ENCODE data around the gene ICAM5. TPM values are rescaled to one million over a fixed set of nuclear protein-coding genes. Genes with fewer than 3 reads are reported as not detected.
"Not testable (repeated sequence)": the region's sequence is repeated elsewhere in the genome, so short reads cannot be mapped to it uniquely, and the experiment has no call there.

ICAM5 gene
- total RNA-seq, 1 experiment from 2014 or later: 0.53 TPM

DNA sequence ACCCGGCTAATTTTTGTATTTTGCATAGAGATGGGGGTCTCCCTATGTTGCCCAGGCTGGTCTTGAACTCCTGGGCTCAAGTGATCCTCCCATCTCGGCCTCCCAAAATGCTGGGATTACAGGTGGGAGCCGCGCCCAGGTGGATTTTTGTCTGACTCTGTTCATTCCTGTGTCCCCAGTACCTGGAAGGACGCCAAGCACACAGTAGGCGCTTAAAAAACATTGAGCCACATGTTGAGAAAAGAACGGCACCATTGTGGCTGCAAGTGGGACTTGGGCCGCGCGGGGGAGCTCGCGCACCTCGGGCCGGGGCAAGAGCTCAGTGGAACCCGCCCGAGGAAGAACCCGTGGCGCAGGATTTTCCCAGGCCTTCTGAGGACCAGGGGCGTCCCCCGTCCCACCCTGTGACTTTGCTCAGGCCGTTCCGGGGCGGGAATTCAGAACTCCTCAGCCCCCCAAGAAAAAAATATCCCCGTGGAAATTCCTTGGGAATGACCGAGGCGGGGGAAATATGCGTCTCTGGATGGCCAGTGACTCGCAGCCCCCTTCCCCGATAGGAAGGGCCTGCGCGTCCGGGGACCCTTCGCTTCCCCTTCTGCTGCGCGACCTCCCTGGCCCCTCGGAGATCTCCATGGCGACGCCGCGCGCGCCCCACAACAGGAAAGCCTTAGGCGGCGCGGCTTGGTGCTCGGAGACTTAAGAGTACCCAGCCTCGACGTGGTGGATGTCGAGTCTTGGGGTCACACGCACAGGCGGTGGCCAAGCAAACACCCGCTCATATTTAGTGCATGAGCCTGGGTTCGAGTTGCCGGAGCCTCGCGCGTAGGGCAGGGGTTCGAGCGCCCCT, 20.2 kb upstream of the ICAM5 start:
- peak; percentile 48 for DNase-seq (ENCODE audit: low spot score)

DNA sequence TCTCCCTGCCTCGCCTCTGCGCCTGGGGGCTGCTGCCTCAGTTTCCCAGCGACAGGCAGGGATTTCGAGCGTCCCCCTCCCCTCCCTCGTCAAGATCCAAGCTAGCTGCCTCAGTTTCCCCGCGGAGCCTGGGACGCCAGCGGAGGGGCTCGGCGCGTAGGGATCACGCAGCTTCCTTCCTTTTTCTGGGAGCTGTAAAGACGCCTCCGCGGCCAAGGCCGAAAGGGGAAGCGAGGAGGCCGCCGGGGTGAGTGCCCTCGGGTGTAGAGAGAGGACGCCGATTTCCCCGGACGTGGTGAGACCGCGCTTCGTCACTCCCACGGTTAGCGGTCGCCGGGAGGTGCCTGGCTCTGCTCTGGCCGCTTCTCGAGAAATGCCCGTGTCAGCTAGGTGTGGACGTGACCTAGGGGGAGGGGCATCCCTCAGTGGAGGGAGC, 19.6 kb upstream of the ICAM5 start:
- no peak for DNase-seq (ENCODE audit: low spot score)

DNA sequence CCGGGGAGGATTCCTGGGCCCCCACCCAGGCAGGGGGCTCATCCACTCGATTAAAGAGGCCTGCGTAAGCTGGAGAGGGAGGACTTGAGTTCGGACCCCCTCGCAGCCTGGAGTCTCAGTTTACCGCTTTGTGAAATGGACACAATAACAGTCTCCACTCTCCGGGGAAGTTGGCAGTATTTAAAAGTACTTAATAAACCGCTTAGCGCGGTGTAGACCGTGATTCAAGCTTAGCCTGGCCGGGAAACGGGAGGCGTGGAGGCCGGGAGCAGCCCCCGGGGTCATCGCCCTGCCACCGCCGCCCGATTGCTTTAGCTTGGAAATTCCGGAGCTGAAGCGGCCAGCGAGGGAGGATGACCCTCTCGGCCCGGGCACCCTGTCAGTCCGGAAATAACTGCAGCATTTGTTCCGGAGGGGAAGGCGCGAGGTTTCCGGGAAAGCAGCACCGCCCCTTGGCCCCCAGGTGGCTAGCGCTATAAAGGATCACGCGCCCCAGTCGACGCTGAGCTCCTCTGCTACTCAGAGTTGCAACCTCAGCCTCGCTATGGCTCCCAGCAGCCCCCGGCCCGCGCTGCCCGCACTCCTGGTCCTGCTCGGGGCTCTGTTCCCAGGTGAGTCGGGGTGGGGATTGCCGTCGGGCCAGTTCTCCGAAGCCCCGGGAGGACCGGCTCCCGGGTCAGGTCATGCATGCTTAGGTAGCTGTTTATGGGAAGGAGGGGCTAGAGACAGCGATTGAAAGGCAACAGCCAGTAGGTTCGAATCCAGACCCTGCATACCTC, 18.9 kb upstream of the ICAM5 start, which contains the start of gene ICAM1:
Gene ICAM1, plus strand, starts transcription at position 505 of the 779 bp plus-strand sequence. Its CDS starts 40 bp downstream, at position 545.
- no peak for DNase-seq (ENCODE audit: low spot score)

DNA sequence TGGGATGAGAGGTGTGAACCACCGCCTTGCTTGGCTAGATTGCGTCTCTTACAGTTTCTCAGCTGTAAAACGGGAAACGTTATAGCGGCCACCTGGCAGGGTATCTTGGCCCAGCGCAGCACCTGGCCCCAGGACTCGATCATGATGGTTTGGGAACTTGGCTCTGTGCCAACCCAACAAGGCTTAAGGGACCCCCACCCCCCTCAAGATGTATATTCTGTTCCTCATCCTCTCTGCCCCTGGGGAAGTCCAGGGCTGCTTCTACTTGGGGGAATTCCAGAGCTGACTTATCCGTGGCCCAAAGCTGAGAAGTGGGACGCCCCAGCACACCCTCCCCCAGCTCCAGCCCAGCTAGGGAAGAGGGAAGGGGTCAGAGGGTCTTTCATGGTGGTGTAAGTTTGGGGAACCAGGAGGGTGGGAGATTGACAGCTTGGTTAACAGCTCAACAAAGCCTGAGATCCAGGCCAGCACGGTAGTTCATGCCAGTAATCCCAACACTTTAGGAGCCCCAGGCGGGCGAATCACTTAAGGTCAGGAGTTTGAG, 18.1 kb upstream of the ICAM5 start:
- no peak for DNase-seq (ENCODE audit: low spot score)

DNA sequence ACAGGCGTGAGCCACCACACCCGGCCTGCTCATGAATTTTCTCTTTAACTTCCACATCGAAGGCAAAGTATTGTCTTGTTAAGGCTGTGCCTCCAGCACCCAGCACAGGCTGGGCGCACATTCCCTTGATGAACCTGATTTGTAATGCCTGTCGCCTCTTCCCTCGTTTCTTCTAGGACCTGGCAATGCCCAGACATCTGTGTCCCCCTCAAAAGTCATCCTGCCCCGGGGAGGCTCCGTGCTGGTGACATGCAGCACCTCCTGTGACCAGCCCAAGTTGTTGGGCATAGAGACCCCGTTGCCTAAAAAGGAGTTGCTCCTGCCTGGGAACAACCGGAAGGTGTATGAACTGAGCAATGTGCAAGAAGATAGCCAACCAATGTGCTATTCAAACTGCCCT, 15.2 kb upstream of the ICAM5 start:
- no peak for DNase-seq (ENCODE audit: low spot score)

DNA sequence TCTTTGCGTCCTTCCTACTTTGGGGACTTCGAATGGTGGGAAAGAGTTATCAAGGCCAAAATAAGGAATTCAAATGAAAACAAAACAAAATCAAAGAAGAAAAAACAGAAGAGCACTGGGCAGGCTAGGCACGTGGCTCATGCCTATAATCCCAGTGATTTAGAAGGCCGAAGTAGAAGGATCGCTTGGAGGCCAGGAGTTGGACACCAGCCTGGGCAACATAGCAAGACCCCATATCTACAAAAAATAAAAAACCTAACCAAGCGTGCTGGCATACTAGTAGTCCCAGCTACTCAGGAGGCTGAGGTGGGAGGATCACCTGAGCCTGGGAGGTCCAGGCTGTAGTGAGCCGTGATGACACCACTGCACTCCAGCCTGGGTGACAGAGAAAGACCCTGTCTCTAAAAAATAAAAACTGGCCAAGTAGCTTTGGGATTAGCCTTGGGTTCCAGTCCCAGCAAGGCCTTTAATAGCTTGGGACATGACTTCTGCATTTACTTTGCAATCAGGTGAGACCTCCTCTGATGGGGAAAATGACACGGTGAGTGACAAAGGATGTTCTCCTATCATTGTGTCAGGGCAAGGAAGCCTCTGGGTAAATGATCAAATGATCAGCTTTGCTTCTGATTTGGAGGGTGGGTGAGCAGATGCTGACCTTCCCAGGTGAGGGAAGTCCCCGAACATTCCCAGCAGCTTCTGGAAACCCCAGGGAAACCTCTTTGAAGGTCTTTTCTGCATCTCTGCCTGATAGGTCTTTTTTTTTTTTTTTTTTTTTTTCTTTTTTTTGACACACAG, 11.8 kb upstream of the ICAM5 start:
- no peak for DNase-seq (ENCODE audit: low spot score)

DNA sequence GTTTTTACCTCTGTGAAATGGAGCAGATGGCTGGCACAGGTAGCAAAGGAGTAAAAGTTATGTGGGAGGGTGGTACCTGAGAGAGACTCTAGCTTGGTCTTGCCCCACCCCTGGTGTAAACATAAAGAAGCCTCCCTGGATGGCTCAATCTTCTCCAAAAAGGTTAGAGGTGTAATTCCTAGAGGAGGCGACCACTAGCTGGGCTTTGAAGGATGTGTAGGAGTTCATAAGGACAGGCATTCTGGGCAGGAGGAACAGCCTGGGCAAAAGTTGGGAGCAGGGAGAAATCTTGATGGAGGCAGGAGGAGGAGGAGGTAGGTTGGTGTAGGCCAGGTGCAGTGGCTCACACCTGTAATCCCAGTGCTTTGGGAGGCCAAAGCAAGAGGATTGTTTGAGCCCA, 10.8 kb upstream of the ICAM5 start:
- DNase-seq (ENCODE audit: low spot score): no peak

DNA sequence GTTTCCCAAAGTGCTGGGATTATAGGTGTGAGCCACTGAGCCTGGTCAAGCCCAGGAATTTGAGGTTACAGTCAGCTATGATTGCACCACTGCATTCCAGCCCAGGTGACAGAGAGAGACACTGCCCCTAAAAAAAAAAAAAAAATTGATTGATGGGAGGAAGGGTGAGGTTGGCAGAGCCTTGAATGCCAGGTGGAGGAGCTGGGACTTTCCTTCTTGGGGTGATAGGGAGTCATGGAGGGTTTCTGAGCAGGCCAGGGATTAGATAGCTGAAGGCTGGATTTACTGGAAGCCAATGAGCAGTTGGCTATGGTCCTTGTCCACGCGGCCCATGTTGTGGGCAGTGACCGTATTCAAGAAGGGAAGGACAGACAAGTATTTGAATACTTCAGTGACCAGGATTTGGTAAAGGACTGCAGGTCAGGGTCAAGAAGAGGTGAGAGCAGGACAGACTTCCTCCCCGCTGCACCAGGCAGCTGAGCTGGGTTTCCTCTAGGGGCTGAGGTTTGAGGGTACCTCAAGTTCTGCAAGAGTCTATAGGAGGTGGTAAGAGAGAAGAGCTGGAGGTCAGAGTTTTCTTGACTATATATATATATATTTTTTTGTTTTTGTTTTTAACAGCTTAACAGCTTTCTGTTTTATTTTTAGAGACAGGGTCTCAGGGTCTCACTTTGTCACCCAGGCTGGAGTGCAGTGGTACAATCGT, 9.9 kb upstream of the ICAM5 start:
- no peak for DNase-seq (ENCODE audit: low spot score)

DNA sequence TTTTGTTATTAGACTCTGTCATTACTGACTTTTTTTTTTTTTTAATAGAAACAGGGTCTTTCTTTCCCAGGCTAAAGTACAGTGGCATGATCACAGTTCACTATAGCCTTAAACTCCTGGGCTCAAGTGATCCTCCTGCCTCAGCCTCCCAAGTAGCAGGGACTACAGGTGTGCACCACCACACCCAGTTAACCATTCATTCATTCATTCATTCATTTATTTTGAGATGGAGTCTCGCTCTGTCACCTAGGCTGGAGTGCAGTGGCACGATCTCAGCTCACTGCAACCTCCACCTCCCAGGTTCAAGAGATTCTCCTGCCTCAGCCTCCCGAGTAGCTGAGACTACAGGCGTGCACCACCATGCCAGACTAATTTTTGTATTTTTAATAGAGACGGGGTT, 7.7 kb upstream of the ICAM5 start:
- not testable (repeated sequence) for DNase-seq (ENCODE audit: low spot score)

DNA sequence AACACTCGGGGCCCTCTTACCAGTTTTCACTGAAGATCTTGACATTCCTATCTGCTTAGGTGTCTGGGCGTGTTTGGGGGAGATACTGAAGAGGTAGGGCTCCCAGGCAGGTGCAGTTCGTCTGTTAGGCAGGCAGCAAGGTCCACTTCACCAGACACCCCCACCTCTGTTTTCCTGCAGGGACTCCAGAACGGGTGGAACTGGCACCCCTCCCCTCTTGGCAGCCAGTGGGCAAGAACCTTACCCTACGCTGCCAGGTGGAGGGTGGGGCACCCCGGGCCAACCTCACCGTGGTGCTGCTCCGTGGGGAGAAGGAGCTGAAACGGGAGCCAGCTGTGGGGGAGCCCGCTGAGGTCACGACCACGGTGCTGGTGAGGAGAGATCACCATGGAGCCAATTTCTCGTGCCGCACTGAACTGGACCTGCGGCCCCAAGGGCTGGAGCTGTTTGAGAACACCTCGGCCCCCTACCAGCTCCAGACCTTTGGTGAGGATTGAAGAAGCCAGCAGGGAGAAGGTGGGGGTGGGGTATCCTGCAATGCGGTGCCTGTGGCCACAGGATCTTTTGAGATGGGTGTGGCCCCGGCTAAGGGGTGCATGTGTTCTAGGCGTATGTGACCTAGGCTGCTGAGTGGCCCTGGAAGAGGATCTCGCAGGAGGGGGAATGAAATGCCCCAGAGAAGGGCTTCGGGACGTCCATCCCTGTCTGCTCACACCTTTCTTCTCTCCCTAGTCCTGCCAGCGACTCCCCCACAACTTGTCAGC, 6.3 kb upstream of the ICAM5 start:
- peak; percentile 33 for DNase-seq (ENCODE audit: low spot score)

DNA sequence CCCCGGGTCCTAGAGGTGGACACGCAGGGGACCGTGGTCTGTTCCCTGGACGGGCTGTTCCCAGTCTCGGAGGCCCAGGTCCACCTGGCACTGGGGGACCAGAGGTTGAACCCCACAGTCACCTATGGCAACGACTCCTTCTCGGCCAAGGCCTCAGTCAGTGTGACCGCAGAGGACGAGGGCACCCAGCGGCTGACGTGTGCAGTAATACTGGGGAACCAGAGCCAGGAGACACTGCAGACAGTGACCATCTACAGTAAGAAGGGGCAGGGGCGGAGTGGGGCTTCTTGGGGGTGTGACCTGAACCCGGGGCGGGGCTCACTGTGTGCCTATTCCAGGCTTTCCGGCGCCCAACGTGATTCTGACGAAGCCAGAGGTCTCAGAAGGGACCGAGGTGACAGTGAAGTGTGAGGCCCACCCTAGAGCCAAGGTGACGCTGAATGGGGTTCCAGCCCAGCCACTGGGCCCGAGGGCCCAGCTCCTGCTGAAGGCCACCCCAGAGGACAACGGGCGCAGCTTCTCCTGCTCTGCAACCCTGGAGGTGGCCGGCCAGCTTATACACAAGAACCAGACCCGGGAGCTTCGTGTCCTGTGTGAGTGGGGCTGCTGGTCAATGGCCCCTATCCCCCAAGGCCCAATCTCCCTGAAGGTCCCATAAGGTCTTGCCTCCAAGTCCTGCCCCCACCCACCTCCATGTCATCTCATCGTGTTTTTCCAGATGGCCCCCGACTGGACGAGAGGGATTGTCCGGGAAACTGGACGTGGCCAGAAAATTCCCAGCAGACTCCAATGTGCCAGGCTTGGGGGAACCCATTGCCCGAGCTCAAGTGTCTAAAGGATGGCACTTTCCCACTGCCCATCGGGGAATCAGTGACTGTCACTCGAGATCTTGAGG, 5.4 kb upstream of the ICAM5 start:
- no peak for DNase-seq (ENCODE audit: low spot score)

DNA sequence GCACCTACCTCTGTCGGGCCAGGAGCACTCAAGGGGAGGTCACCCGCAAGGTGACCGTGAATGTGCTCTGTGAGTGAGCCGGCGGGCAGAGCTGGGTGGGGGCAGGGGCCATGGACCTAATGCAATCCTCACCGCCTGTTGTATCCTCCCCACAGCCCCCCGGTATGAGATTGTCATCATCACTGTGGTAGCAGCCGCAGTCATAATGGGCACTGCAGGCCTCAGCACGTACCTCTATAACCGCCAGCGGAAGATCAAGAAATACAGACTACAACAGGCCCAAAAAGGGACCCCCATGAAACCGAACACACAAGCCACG, 4.8 kb upstream of the ICAM5 start:
- DNase-seq (ENCODE audit: low spot score): no peak

DNA sequence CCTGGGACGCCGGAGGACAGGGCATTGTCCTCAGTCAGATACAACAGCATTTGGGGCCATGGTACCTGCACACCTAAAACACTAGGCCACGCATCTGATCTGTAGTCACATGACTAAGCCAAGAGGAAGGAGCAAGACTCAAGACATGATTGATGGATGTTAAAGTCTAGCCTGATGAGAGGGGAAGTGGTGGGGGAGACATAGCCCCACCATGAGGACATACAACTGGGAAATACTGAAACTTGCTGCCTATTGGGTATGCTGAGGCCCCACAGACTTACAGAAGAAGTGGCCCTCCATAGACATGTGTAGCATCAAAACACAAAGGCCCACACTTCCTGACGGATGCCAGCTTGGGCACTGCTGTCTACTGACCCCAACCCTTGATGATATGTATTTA, 4.4 kb upstream of the ICAM5 start:
- DNase-seq (ENCODE audit: low spot score): no peak

DNA sequence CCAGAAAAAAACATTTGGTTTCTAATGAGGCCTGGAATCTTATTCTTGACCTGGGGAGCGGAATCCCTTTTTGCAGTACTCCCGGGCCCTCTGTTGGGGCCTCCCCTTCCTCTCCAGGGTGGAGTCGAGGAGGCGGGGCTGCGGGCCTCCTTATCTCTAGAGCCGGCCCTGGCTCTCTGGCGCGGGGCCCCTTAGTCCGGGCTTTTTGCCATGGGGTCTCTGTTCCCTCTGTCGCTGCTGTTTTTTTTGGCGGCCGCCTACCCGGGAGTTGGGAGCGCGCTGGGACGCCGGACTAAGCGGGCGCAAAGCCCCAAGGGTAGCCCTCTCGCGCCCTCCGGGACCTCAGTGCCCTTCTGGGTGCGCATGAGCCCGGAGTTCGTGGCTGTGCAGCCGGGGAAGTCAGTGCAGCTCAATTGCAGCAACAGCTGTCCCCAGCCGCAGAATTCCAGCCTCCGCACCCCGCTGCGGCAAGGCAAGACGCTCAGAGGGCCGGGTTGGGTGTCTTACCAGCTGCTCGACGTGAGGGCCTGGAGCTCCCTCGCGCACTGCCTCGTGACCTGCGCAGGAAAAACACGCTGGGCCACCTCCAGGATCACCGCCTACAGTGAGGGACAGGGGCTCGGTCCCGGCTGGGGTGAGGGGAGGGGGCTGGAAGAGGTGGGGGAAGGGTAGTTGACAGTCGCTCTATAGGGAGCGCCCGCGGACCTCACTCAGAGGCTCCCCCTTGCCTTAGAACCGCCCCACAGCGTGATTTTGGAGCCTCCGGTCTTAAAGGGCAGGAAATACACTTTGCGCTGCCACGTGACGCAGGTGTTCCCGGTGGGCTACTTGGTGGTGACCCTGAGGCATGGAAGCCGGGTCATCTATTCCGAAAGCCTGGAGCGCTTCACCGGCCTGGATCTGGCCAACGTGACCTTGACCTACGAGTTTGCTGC, 2.7 kb upstream of the ICAM5 start, which contains the start of gene ICAM4:
Gene ICAM4, plus strand, starts transcription at position 153 of the 935 bp plus-strand sequence. Its CDS starts 58 bp downstream, at position 211.
- DNase-seq (ENCODE audit: low spot score): no peak

DNA sequence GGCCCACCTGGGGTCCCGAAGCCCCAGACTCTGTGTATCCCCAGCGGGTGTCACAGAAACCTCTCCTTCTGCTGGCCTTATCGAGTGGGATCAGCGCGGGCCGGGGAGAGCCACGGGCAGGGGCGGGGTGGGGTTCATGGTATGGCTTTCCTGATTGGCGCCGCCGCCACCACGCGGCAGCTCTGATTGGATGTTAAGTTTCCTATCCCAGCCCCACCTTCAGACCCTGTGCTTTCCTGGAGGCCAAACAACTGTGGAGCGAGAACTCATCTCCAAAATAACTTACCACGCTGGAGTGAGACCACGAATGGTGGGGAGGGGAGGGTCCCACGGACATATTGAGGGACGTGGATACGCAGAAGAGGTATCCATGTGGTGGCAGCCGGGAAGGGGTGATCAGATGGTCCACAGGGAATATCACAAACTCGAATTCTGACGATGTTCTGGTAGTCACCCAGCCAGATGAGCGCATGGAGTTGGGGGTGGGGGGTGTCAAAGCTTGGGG, 1.0 kb upstream of the ICAM5 start:
- no peak for DNase-seq (ENCODE audit: low spot score)

DNA sequence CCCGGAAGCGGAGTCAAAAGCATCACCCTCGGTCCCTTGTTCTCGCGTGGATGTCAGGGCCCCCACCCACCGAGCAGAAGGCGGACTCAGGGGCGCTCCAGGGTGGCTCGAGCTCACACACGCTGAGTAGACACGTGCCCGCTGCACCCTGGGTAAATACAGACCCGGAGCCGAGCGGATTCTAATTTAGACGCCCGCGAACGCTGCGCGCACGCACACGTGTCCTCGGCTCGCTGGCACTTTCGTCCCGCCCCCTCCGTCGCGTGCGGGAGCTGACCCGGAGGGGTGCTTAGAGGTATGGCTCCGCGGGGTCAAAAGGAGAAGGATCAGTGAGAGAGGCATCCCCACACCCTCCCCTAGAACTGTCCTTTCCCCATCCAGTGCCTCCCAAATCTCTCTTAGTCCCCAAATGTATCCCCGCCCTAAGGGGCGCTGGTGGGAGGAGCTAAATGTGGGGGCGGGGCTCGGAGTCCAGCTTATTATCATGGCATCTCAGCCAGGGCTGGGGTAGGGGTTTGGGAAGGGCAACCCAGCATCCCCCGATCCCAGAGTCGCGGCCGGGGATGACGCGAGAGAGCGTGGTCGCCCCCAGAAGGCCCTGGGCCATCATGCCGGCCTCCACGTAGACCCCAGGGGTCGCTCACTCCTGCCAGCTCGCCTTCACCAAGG, 451 bp upstream of the ICAM5 start:
- DNase-seq (ENCODE audit: low spot score): no peak

DNA sequence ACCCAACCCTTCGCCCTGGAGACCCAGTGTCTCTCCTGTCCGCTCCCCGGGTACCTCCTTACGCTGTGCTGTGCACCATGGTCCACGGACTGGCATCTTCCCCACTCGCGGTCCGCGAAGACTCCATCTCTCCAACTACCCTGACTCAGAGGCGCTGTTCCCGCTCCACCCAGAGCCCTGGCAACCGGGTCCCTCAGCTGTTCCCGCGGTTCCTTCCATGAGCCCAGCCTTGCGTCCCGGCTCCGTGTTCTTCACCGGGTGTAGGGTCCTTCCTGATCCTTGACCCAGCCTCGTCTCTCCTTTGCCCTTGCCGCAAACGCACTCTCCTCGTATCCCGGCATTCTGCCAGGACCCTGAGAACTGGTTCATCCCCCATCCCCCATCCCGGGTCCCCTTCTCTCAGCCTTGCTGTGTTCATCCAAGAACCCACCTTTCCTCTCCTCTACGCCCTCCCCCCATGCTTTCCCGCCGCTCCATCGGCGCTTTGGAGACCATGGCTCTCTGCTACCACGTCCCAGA, 664 bp downstream of the ICAM5 start:
- DNase-seq (ENCODE audit: low spot score): no peak

Measured in A172 (cell line).